IPS-20b (cell line): Measurements from ENCODE around the gene PNPLA4.

Experiments
- H3K27ac ChIP-seq: one replicate; pipeline ENCODE4 v1.5.1; 2013; ENCODE audit warnings: low read length
- H3K27me3 ChIP-seq: 2 replicates; pipeline ENCODE4 v1.6.1; 2013; ENCODE audit warnings: mild to moderate bottlenecking, low read length, inconsistent platforms; ENCODE audit not compliant: insufficient read depth
- H3K36me3 ChIP-seq: 2 replicates; pipeline ENCODE4 v1.6.1; 2013; ENCODE audit warnings: low read depth, mild to moderate bottlenecking, inconsistent platforms, low read length, moderate library complexity; ENCODE audit not compliant: insufficient read depth
- H3K4me1 ChIP-seq: 2 replicates; pipeline ENCODE4 v1.6.1; 2013; ENCODE audit warnings: mild to moderate bottlenecking, control low read depth, inconsistent platforms, low read length, moderate library complexity; ENCODE audit not compliant: insufficient read depth
- H3K4me3 ChIP-seq: 2 replicates; pipeline ENCODE4 v1.5.1; 2013; ENCODE audit warnings: mild to moderate bottlenecking, low read length, inconsistent platforms
- H3K9ac ChIP-seq: 2 replicates; pipeline ENCODE4 v1.6.1; 2013; ENCODE audit warnings: low read depth, mild to moderate bottlenecking, inconsistent platforms, low read length, moderate library complexity
- H3K9me3 ChIP-seq: 2 replicates; pipeline ENCODE4 v1.6.1; 2013; ENCODE audit warnings: mild to moderate bottlenecking, low read depth, low read length, inconsistent platforms; ENCODE audit not compliant: insufficient read depth

Gene PNPLA4

DNA sequence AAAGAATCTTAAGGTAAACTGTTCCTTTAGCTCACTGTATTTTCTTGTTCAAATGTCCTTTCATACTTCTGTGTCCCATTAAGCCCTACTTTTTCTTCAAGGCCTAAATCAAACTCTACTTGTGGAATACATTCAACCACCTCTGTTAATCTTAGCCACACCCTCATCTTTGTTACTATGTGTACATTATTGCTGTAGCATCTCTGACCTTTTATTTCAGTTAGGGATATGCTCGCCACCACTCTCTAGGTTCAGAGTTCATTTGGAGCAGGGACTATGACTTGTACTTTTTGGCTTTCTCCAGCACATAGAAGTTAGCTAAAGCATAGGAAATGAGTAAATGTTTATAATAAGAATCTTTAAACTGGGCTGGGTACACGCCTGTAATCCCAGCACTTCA, 6.8 kb upstream of the PNPLA4 start:
- no peaks in the 10 kb centered on the region for H3K9me3 ChIP-seq
- H3K27me3 ChIP-seq = no peaks in the 10 kb centered on the region
- H3K27ac ChIP-seq = no peak overlapping the region
- H3K36me3 ChIP-seq = no peaks in the 10 kb centered on the region
- no peak overlapping the region for H3K9ac ChIP-seq
- no peak overlapping the region for H3K4me3 ChIP-seq
- no peaks in the 10 kb centered on the region for H3K4me1 ChIP-seq

GRCh38 chrX:7926914-7927258, 327 bp downstream of the PNPLA4 start:
- Histone ChIP-seq H3K36me3 (no peaks in the 10 kb centered on the region), H3K9me3 (no peaks in the 10 kb centered on the region), H3K27ac (no peak overlapping the region), H3K4me3 (peak overlapping the region; percentile 95), H3K27me3 (no peaks in the 10 kb centered on the region), H3K4me1 (peaks cover 4% of the 10 kb centered on the region; the same call in 1 of the 2 replicates), H3K9ac (peak overlapping the region; percentile 88)

- no peaks in the 10 kb centered on the region for H3K9me3 ChIP-seq
- H3K27me3 ChIP-seq = no peaks in the 10 kb centered on the region
- H3K4me1 ChIP-seq = peaks cover 4% of the 10 kb centered on the region; the same call in 1 of the 2 replicates
- peak overlapping the region; percentile 88; the same call in 1 of the 2 replicates for H3K9ac ChIP-seq
- H3K36me3 ChIP-seq = no peaks in the 10 kb centered on the region
- H3K27ac ChIP-seq = no peak overlapping the region
- peak overlapping the region; percentile 95 for H3K4me3 ChIP-seq
Observed at GRCh38 chrX:7926501-7926900, 712 bp downstream of the PNPLA4 start.

DNA sequence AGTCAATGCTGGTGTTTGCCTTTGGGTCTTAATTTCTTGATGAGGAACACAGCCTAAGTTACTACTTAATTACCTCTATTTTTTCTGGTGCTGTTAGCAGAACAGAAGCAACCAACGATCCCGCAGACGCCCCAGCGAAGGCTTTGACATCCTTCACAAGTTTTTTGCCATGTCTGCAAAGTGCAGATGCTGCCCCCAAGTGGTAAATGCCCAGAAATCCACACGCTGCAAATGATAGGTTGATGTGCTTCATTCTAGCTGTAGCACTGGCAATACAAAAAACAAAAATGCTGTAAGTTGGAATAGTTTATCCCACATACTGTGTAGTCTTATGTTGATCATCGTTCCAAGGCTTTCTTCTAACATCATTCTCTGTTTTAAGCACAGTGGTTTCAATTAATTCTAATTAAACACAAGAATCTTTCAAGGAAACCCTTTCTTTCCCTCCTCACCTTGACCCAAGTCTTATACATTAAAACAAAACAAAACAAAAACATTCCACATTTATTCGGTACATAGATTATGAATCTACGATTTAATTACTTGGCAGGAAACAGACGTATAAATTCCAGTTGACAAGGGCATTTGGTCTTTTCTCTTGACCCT, 1.2 kb downstream of the PNPLA4 start:
- no peaks in the 10 kb centered on the region for H3K27me3 ChIP-seq
- H3K36me3 ChIP-seq = no peaks in the 10 kb centered on the region
- no peak overlapping the region for H3K27ac ChIP-seq
- H3K4me3 ChIP-seq = peak overlapping the region; percentile 95
- H3K9ac ChIP-seq = no peak overlapping the region
- H3K4me1 ChIP-seq = peaks cover 4% of the 10 kb centered on the region; the same call in 1 of the 2 replicates
- H3K9me3 ChIP-seq = no peaks in the 10 kb centered on the region

GRCh38 chrX:7921750-7922149, 5.5 kb downstream of the PNPLA4 start:
- no peak overlapping the region for H3K4me3 ChIP-seq
- no peaks in the 10 kb centered on the region for H3K27me3 ChIP-seq

DNA sequence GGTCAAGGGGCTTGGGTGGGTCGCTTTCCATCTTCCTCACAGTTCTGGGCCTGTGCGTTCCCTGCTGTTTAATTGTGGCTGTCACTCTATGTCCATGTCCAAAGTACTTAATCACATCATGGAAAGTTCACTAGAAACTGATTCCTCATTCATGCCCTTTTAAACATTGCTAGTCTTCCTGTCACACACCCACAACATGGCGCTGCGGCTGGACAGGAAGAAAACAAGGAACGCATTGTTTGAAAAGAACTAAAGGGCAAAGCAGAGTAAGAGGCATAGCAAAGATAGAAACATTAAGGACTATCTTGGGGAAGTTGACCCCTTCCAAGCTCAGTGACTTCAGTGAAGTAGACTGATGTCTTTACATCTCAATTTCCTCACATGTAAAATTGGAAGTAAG, 18.4 kb downstream of the PNPLA4 start:
- no peak overlapping the region for H3K4me3 ChIP-seq
- H3K4me1 ChIP-seq = no peaks in the 10 kb centered on the region
- no peaks in the 10 kb centered on the region for H3K27me3 ChIP-seq
- H3K27ac ChIP-seq = no peak overlapping the region
- no peaks in the 10 kb centered on the region for H3K36me3 ChIP-seq
- H3K9ac ChIP-seq = no peak overlapping the region
- H3K9me3 ChIP-seq = no peaks in the 10 kb centered on the region

More at GRCh38 chrX:7921750-7922149, 5.5 kb downstream of the PNPLA4 start:
- Histone ChIP-seq H3K27ac (no peak overlapping the region), H3K4me1 (peaks cover 4% of the 10 kb centered on the region; the same call in 1 of the 2 replicates), H3K9me3 (no peaks in the 10 kb centered on the region), H3K36me3 (0 out of 2 replicates have a peak, but pooled peaks cover 4% of the 10 kb centered on the region), H3K9ac (no peak overlapping the region)

- Histone ChIP-seq H3K9ac (no peak overlapping the region), H3K9me3 (no peaks in the 10 kb centered on the region), H3K27me3 (no peaks in the 10 kb centered on the region), H3K27ac (no peak overlapping the region), H3K36me3 (peaks cover 5% of the 10 kb centered on the region; the same call in 1 of the 2 replicates), H3K4me1 (no peaks in the 10 kb centered on the region), H3K4me3 (no peak overlapping the region)
Observed at GRCh38 chrX:7904562-7904961, 22.7 kb downstream of the PNPLA4 start.

GRCh38 chrX:7891928-7892327, 35.3 kb downstream of the PNPLA4 start:
- no peak overlapping the region for H3K9ac ChIP-seq
- H3K36me3 ChIP-seq = no peaks in the 10 kb centered on the region
- no peak overlapping the region for H3K4me3 ChIP-seq
- H3K4me1 ChIP-seq = no peaks in the 10 kb centered on the region
- no peaks in the 10 kb centered on the region for H3K9me3 ChIP-seq
- H3K27me3 ChIP-seq = no peaks in the 10 kb centered on the region
- no peak overlapping the region for H3K27ac ChIP-seq

- H3K27ac ChIP-seq = no peak overlapping the region
Observed at GRCh38 chrX:7889680-7890079, 37.5 kb downstream of the PNPLA4 start.

GRCh38 chrX:7889135-7889534, 38.1 kb downstream of the PNPLA4 start:
- Histone ChIP-seq H3K27ac (no peak overlapping the region), H3K36me3 (no peaks in the 10 kb centered on the region), H3K27me3 (no peaks in the 10 kb centered on the region), H3K4me1 (no peaks in the 10 kb centered on the region), H3K9me3 (no peaks in the 10 kb centered on the region), H3K9ac (no peak overlapping the region), H3K4me3 (no peak overlapping the region)

More at GRCh38 chrX:7889680-7890079, 37.5 kb downstream of the PNPLA4 start:
- H3K4me1 ChIP-seq = no peaks in the 10 kb centered on the region
- no peak overlapping the region for H3K9ac ChIP-seq
- H3K4me3 ChIP-seq = no peak overlapping the region
- H3K9me3 ChIP-seq = no peaks in the 10 kb centered on the region
- H3K36me3 ChIP-seq = no peaks in the 10 kb centered on the region
- no peaks in the 10 kb centered on the region for H3K27me3 ChIP-seq

GRCh38 chrX:7876957-7877356, 50.3 kb downstream of the PNPLA4 start:
- Histone ChIP-seq H3K4me3 (no peak overlapping the region), H3K9ac (no peak overlapping the region), H3K9me3 (no peaks in the 10 kb centered on the region), H3K27ac (no peak overlapping the region), H3K36me3 (no peaks in the 10 kb centered on the region), H3K27me3 (no peaks in the 10 kb centered on the region), H3K4me1 (no peaks in the 10 kb centered on the region)

DNA sequence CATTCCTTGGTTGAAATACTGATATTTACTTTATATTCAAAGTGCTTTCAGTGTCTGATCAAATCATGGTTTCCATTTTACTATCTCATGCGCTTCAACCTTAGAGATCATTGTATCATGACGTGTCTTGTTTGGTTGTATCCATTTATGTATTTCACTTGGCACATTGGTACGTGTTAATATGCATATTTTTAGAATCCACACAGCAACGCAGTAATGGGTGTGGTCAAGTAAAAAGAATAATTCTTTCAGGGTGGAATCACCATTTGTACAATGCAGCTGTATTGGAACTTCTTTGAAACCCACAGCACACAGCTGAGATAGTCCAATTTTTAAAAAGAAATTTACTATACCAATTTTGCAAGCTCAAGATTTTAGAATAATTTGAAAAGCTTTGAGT, 55.2 kb downstream of the PNPLA4 start:
- H3K27me3 ChIP-seq = no peaks in the 10 kb centered on the region
- no peaks in the 10 kb centered on the region for H3K9me3 ChIP-seq
- no peaks in the 10 kb centered on the region for H3K4me1 ChIP-seq
- no peak overlapping the region for H3K4me3 ChIP-seq
- H3K9ac ChIP-seq = no peak overlapping the region
- no peaks in the 10 kb centered on the region for H3K36me3 ChIP-seq
- no peak overlapping the region for H3K27ac ChIP-seq
